Measurements from ENCODE around the gene CXCR5.

- TF ChIP-seq EZH2 (IDR thresholded peaks at IDR 0.05) (no peak), POLR2AphosphoS5 (IDR thresholded peaks at IDR 0.05; ENCODE audit: borderline replicate concordance, low read depth, low read length) (no peak), FOXP2 (optimal IDR thresholded peaks at IDR 0.05; ENCODE audit: control extremely low read depth, extremely low read length, insufficient read depth) (no peak)
Measured at GRCh38 chr11:118885319-118885718, 1.6 kb downstream of the CXCR5 start.
